HG03439 (cell line): ENCODE measurements around the gene MEGF6.

Experiments
- ATAC-seq: cut with Tn5 transposase; IDR thresholded peaks from one replicate; pipeline ENCODE4 v1.9.1; 2021; ENCODE audit warnings: mild to moderate bottlenecking, moderate library complexity; ENCODE audit not compliant: unreplicated experiment

Gene MEGF6

DNA sequence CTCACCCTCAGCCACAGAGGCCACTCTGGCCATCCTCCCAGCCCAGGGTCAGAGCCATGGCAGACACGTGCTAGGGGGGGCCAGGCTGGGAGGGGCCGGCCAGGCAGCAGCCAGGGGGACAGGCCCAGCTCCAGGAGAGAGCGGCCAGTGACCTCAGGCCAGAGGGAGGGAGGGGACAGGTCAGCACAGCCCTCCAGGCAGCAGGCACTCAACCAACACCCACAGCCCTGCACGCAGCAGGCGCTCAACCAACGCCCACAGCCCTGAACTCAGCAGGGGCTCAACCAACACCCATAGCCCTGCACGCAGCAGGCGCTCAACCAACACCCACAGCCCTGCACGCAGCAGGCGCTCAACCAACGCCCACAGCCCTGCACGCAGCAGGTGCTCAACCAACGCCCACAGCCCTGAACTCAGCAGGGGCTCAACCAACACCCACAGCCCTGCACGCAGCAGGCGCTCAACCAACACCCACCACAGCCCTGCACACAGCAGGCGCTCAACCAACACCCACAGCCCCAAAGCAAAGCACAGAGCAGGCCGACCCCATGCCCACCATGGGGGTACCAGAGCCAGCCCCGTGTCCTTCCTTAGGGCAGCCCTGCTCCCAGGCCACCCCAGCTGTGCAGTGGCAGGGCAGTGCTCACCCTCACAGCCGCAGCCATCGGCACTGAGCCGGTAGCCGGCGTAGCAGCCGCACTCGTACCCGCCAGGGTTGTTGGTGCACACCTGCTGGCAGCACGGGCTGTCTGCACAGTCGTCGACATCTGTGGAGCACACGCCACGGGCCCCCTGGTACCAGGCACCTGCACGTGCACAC is 101.0 kb downstream of the MEGF6 start:
- ATAC-seq: no peak

DNA sequence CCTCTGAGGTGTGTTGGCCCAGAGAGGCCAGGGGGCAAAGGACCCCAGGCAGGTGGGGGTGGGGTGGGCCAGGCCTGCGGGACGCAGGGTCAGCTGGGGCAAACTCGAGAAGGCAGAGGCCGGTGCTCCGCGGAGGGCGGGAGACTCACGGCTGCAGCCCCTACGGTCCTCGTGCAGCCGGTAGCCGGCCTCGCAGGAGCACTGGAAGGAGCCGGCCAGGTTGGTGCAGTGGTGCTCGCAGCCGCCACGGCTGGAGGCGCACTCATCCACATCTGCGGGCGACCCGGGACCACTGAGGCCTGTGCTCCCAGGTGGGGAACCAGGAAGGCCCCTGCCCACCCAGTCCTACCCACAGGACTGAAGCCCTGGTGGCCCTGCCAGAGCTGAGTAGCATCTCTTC is 101.6 kb downstream of the MEGF6 start:
- ATAC-seq: no peak

DNA sequence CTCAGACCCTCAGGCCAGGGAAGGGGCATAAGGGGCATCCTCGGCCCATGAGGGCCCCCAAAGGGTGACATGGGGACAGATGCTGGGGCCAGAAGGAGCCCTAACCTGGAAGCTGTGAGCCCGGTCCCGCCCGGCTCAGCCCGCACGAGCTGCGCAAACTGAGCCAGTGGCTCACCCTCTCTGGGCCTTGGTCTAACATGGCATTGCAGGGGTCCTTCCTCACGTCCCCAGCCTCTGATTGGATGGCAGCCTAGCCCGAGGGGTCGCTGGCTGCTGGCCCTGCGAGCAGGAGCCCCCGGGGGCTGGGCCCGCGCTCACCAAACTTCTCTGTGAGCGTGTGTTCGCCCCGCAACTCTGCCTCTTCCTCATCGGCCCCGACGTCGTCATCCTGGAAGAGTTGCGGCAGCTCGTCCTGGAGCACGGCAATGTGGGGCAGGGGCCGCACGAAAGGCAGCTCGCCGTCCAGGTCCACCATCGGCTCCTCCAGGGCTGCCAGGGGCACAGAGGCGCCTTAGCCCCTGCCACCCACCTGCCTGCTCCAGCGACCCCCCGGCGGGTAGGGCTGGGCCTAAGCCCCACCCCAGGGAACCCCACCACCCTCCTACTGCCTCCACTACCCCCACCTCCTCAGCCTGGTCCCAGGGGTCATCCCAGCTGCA is 102.4 kb downstream of the MEGF6 start:
- no peak for ATAC-seq

DNA sequence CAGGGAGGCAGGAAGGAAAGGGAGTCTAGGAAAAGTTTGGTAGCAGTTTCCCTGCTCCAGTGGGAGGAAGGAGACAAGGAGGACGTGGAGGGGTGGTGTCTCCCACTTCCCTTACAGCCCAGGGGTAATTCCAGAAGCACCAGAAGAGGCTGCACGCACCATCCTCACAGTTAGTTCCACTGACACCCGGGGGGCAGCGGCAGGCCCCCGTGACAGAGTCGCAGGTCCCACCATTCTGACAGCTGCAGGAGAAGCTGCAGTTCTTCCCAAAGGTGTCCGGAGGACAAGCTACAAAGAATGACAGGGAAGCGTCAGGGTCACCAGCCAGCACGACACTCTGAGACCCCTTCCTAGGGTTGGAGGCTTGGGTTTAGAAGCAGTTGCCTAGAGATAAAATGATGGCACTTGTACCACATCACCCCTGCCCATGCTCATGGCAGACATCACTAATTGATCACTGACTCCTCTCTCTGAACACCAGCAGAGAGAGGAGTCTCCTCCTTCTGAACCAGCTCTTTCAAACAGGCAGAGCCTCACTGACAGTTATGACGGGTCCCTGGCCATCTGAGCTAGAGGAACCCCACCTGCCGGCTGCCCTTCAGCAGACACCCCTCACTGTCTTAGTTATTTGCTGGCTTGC is 103.6 kb downstream of the MEGF6 start:
- ATAC-seq: no peak

DNA sequence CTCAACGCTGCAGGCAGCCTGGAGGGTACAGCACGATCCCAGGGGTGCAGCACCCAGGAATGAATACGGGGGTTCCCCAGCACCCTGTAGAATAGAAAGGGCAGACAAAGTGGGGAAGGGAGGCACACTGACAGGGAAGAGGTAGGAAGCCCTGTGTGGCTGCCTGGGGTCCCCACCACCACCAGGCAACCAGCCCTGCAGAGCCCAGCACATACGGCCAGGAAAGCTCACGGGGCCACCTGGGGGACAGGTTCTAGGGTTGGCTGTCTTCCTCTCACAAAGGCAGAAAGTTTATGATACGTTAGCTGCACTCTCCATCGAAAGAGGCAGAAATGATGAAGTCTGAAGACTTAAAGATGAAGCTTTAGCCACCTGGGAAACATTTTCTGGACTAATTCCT is 104.4 kb downstream of the MEGF6 start:
- ATAC-seq: no peak

DNA sequence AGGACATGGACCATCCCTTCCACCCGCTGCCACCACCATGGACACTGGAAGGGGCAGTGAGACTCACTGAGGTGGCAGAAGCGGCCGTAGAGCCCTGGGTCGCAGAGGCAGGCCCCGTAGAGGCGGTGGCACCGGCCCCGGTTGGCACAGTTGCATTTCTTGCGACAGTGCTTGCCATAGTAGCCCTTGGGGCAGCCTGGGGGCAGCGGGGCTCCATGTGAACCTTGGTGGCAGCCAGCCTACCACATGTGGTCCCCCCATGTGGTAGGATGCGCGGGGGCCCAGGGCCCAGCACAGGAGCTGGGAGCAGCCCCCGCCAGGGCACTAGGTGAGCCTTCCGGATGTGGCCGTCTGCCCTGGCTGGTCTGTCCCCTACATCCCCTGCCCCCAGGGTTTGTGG is 105.3 kb downstream of the MEGF6 start:
- ATAC-seq: no peak

DNA sequence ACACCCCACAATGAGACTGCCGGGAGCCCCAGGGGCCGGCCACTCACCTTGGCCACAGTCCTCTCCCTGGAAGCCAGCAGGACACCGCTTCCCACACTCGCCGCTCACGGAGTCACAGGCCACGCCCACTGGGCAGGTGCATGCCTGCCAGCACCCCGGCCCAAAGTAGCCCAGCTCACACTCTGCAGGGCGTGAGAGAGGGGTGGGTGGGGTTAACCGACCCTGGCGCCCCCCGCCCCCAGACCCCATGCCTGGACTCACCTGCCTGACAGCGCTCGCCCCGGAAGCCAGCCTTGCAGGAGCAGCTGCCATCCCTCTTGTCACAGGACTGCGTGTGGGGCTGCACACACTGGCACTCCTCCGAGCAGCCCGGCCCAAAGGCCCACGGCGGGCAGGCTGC is 106.1 kb downstream of the MEGF6 start:
- no peak for ATAC-seq

DNA sequence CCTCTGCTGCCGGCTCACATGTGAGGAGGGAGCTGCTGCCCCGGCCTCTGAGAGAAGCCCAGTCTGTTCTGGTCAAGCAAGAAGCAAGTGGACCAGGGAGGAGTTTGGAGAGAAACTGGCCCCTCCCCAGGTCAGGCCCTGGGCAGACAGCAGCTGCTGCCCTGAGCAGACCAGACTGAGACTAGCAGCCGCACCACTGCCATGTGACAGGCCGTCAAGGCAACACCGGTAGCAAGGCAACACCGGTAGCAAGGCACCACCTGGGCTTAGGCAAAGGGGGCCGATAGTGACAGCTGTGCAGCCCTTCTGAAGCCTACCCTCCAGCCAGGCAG is 106.5 kb downstream of the MEGF6 start:
- ATAC-seq: no peak

DNA sequence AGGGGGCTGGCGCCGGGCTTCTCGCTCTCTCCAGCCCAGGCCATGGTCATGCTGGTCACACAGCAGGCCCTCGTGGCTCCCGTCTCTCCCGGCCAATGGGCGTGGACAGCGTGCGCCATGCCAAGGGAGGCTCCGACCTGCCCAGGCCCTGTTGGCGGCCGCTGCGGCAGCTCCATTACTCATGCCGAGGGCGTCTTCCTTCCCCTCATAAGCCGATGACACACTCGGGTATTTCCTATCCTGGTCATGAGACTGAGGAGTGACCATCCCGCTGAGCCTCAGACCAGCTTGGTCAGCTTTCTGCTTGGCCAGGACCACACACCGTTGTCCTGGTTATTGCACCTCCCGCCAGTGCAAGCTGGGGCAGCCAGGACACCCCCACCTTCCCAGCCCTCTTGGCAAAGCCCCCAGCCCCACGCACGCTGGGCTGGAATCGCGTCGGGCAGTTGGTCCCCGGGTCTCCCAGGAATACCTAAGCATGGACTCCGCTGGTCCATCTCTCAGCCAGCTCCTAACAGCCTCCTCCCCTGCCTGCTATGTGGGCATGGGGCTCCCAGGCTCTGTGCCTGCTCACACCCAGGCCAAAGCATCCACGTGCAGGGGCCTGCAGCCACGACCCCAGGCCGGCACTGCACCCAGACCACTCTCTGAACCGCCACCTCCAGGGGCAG is 107.0 kb downstream of the MEGF6 start:
- ATAC-seq: no peak

DNA sequence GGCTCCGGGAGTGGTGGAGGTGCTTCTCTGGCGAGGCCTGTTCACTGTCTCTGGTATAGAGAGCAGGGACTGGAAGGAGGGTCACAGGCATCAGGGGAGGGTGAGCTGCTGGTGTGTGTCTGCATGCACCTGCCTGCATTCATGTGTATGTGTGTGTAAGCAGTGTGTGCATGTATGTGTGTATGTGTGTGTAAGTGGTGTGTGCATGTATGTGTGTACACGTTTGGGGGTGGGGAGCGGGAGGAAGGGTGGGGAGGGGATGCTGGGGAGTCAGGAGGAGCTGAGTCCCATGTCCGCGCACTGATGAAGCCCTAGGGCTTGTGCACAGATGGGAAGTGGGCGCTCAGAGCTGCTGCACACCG is 107.8 kb downstream of the MEGF6 start:
- no peak for ATAC-seq

DNA sequence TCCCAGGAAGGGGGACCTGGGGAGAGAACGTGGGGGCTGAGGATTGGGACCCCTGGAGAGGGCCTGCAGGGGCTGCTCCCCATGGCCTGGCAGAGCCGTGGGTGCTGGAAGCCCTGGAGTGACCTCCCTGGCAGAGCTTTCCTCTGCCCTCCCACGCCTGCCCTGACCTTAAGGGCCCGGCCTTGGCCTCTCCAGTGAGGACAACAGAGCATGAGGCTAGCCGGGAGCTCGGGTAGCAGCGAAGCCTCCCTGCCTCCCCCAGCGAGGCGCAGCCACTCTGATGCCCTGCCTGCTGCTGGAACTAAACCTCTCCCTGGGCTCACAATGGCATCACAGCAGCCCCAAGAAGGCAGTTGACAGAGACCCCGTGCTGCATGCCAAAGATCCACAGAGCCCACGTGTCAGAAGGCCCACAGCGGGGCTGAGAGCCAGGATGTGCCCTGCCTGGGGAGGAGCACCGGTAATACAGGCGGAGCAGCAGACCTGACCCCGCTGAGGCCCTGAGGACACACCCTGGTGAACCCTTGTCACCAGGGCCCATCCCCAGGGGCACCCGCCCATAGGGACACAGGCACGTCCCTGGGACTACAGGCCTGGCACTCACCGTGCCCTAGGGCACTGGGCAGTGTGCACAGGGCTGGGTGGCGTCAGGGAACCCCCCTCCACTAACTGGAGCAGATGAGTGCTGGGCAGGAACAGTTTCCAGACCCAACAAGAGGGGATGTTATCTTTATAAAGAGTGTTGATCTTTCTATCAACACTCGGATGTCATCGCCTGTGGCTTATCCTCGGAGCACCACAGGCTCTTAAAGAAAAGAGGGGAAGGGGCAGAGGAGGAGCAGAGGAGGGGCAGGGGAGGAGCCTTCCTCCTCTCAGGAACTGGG is 108.4 kb downstream of the MEGF6 start:
- no peak for ATAC-seq

DNA sequence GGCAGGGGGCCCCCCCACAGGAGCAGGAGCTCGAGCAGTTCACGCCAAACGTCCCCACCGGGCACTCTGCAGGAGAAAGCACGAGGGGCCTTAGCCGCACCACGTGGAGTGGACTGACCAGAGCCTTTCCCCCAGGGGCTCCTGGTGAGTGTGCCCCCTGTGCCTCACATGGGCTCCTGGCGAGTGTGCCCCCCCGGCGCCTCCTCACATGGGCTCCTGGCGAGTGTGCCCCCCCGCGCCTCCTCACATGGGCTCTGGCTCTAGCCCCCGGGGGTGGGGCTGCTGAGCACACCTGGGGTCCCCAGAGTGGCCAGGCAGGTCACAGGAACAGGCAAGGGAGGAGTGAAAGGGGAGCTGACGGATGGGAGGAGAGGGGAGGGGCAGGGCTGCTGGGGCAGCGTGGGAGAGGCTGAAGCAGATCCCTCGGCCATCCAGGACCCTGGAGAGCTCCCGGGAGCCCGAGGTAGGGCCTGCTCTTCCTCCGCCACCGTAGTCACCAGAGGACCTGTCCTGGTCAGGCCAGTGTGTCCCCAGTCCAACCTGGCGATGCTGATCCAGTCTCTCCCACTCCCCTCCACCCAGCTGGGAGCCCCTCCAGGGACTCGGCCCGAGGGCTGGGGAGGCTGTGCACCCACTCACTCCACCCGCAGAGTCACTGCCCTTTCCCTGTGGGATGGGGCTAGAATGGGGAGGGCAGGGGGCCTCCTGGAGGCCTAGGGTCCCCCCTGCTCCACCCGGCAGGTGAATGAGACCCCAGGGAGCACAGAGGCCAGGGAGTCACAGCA is 109.3 kb downstream of the MEGF6 start:
- no peak for ATAC-seq

DNA sequence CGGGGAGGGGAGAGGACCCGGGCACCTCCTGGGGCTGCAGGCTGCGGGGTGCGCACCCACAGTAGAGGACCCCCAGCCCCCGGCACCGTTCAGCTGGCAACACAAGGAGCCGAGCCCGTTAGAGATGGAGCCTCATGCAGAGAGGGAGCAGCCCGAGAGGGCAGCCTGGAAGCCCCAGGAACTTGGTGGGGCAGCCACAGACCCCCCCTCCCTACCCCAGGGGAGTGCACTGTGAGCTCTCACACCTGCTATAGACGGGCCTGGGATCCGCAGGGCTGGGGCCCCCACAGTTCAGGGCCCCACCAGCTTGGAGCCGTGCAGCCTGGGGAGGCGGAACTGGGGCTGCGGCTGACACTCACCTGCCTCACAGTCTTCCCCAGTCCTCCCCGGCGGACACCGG is 109.9 kb downstream of the MEGF6 start:
- no peak for ATAC-seq

DNA sequence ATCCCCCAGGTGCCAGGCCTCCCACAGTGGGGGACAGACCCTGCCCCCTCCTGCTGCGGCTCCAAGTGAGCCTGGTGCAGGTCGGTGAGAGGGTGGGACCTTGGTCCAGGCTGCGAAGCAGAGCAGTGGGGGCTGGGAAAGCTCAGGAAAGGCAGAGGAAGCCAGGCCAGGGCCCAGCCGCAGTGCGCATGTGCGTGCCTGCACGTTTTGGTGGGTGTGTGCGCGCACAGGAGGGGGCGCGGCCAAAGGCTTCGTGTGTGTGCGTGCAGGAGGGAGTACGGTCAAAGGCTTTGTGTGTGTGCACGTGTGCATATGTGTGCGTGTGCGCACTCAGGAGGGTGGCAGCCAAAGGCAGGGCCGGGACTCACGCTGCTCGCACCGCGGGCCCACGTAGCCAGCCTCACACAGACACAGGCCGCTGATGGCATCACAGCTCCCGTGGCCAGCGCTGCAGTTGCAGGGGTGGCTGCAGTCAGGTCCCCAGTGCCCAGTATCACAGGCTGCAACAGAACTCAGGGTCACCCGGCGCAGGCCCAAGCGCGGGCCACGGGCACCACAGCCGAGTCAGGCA is 111.0 kb downstream of the MEGF6 start:
- ATAC-seq: no peak

DNA sequence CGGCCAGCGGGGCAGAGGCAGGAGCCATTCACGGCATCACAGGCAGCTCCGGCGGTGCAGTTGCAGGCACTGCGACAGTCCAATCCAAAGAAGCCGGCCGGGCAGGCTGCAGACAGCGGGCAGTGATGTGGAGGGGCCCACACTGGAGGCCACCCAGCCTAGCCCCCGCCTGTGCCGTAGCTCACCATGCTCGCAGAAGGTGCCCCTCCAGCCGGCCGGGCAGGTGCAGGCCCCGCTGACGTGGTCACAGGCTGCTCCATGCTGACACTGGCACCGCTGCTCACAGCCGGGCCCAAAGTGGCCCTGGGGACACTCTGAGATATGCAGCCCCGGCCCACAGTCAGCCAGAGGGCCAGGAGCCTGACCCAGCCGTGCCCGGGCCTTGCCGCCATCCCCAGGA is 111.7 kb downstream of the MEGF6 start:
- no peak for ATAC-seq

DNA sequence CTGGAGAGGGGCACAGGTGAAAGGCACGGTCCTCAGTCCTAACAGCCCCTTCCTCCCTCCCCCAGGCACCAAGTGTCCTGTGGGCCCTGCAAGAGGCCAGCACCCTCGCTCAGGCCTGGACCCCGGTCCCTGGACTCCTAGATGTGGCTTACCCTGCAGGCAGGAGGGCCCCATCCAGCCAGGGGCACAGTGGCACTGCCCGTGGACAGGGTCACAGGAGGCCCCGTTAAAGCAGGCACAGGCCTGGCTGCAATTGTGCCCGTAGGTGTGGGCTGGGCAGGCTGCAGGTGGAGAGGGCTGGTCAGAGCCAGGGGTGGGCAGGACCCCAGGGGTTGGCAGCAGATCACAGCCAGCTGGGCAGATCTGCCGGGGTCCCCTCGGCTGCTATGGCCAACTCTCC is 112.3 kb downstream of the MEGF6 start:
- ATAC-seq: no peak

DNA sequence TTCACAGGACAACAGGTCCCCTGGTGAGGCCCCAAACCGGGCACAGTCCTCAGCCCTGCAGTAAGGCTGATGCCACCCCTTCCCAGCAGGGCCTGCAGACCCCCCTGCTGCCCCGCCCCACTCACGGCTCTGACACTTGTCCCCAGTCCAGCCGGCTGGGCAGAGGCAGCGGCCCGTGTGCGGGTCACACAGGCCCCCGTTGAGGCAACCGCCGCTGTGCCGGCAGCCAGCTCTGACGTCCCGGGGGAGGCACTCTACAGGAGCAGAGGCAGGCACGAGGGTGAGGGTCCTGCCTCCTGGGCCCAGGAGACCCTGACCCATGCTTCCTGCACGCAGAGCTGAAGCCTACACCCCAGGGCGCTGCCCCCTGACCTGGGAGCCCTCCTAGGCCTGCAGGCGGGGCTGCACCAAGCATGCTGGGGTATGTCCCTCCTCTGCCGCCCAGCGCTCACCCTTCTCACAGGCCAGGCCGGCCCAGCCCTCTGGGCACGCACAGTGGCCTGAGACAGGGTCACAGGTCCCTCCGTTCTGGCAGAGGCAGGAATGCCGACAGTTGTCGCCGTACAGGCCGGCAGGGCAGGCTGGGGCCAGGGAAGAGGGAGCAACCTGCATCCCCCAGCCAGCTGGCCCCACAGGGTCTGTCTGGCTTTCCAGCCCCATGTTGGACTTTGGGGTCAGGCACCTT is 112.9 kb downstream of the MEGF6 start:
- no peak for ATAC-seq

DNA sequence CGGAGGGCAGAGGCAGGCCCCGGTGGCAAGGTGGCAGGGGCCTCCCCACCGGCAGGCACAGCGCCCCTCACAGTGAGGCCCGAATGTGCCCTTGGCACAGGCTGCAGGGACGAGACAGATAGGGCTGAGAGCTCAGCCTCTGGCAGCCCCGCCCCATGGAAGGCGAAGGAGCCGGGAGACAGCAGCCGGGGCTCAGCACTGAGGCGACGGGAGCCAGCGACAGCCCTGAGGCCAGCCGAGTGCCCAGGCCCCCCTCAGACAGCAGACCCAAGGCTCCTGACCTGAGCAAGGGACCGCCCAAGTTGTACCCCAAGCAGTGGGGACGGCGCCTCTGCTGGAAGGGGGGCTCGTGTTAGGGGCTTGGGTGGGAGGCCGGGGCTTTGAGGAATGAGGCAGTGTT is 113.8 kb downstream of the MEGF6 start:
- no peak for ATAC-seq

DNA sequence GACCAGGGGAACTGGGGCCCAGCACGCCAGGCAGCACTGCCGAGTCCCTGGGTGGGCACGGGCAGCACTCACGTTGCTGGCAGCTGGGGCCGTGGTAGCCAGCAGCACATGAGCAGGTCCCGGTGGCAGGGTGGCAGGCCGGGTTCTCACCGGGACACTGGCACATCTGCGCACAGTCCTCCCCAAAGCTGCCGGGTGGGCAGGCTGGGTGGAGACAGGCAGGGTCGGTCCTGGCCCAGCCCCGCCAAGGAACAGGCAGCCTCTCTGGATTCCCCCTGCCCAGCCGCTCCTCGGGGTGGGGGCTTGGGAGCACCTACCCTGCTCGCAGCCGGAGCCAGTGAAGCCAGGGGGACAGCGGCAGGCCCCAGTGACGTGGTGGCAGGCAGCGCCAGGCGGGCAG is 114.4 kb downstream of the MEGF6 start:
- no peak for ATAC-seq
